Measurements from ENCODE around the gene CFAP73.
"Not testable (repeated sequence)": the region's sequence is repeated elsewhere in the genome, so short reads cannot be mapped to it uniquely, and the experiment has no call there.

The CFAP73 gene

GRCh38 chr12:113114447-113115178 lies 34.9 kb upstream of the CFAP73 start:
- no peaks in the 10 kb centered on the region for H3K36me3 Mint-ChIP-seq
- H3K9me3 Mint-ChIP-seq, result no peaks in the 10 kb centered on the region
- no peak overlapping the region for H3K4me3 Mint-ChIP-seq
- peaks cover 12% of the 10 kb centered on the region for H3K4me1 Mint-ChIP-seq
- H3K27me3 Mint-ChIP-seq, result no peaks in the 10 kb centered on the region
- no peak overlapping the region for H3K27ac Mint-ChIP-seq

- Mint-ChIP-seq H3K36me3 (no peaks in the 10 kb centered on the region), H3K4me3 (no peak overlapping the region), H3K4me1 (peaks cover 5% of the 10 kb centered on the region), H3K27ac (no peak overlapping the region), H3K27me3 (no peaks in the 10 kb centered on the region), H3K9me3 (no peaks in the 10 kb centered on the region)
Observed at GRCh38 chr12:113115455-113116126, 33.9 kb upstream of the CFAP73 start.

- Mint-ChIP-seq H3K27ac (no peak overlapping the region), H3K9me3 (no peaks in the 10 kb centered on the region)
Observed at GRCh38 chr12:113116875-113117274, 32.6 kb upstream of the CFAP73 start.

GRCh38 chr12:113117684-113118083 lies 31.8 kb upstream of the CFAP73 start:
- H3K4me3 Mint-ChIP-seq, H3K36me3 Mint-ChIP-seq, H3K9me3 Mint-ChIP-seq, H3K27ac Mint-ChIP-seq, H3K4me1 Mint-ChIP-seq, H3K27me3 Mint-ChIP-seq: not testable (repeated sequence)

More at GRCh38 chr12:113116875-113117274, 32.6 kb upstream of the CFAP73 start:
- no peak overlapping the region for H3K4me3 Mint-ChIP-seq
- no peaks in the 10 kb centered on the region for H3K36me3 Mint-ChIP-seq
- H3K4me1 Mint-ChIP-seq, result no peaks in the 10 kb centered on the region
- no peaks in the 10 kb centered on the region for H3K27me3 Mint-ChIP-seq

GRCh38 chr12:113118142-113118541 lies 31.4 kb upstream of the CFAP73 start:
- Mint-ChIP-seq H3K9me3 (peaks cover 6% of the 10 kb centered on the region), H3K4me1 (no peaks in the 10 kb centered on the region), H3K27ac (no peak overlapping the region), H3K4me3 (no peak overlapping the region), H3K36me3 (peaks cover 3% of the 10 kb centered on the region), H3K27me3 (peaks cover 2% of the 10 kb centered on the region)

- no peaks in the 10 kb centered on the region for H3K4me1 Mint-ChIP-seq
- H3K27ac Mint-ChIP-seq, result no peak overlapping the region
- peaks cover 2% of the 10 kb centered on the region for H3K27me3 Mint-ChIP-seq
- no peak overlapping the region for H3K4me3 Mint-ChIP-seq
- peaks cover 8% of the 10 kb centered on the region for H3K9me3 Mint-ChIP-seq
- peaks cover 6% of the 10 kb centered on the region for H3K36me3 Mint-ChIP-seq
Observed at GRCh38 chr12:113119980-113120669, 29.4 kb upstream of the CFAP73 start.

- no peak overlapping the region for H3K27ac Mint-ChIP-seq
- H3K36me3 Mint-ChIP-seq, result peaks cover 6% of the 10 kb centered on the region
- no peaks in the 10 kb centered on the region for H3K4me1 Mint-ChIP-seq
- peaks cover 2% of the 10 kb centered on the region for H3K27me3 Mint-ChIP-seq
- H3K4me3 Mint-ChIP-seq, result no peak overlapping the region
- peaks cover 8% of the 10 kb centered on the region for H3K9me3 Mint-ChIP-seq
Observed at GRCh38 chr12:113120670-113121370, 28.7 kb upstream of the CFAP73 start.

- Mint-ChIP-seq H3K36me3 (peaks cover 5% of the 10 kb centered on the region), H3K9me3 (peaks cover 6% of the 10 kb centered on the region), H3K27me3 (peaks cover under 1% of the 10 kb centered on the region), H3K27ac (no peak overlapping the region), H3K4me3 (no peak overlapping the region), H3K4me1 (no peaks in the 10 kb centered on the region)
Observed at GRCh38 chr12:113127791-113128199, 21.7 kb upstream of the CFAP73 start.

- Mint-ChIP-seq H3K4me1 (no peaks in the 10 kb centered on the region), H3K36me3 (no peaks in the 10 kb centered on the region), H3K27me3 (no peaks in the 10 kb centered on the region), H3K27ac (no peak overlapping the region), H3K4me3 (no peak overlapping the region), H3K9me3 (no peaks in the 10 kb centered on the region)
Observed at GRCh38 chr12:113128802-113129663, 20.5 kb upstream of the CFAP73 start.

- Mint-ChIP-seq H3K27me3 (no peaks in the 10 kb centered on the region), H3K27ac (no peak overlapping the region), H3K36me3 (no peaks in the 10 kb centered on the region), H3K9me3 (no peaks in the 10 kb centered on the region), H3K4me3 (no peak overlapping the region), H3K4me1 (no peaks in the 10 kb centered on the region)
Observed at GRCh38 chr12:113129664-113130456, 19.7 kb upstream of the CFAP73 start.

- H3K4me3 Mint-ChIP-seq, result no peak overlapping the region
- no peaks in the 10 kb centered on the region for H3K9me3 Mint-ChIP-seq
- no peaks in the 10 kb centered on the region for H3K27me3 Mint-ChIP-seq
- no peak overlapping the region for H3K27ac Mint-ChIP-seq
- H3K36me3 Mint-ChIP-seq, result no peaks in the 10 kb centered on the region
- H3K4me1 Mint-ChIP-seq, result no peaks in the 10 kb centered on the region
Observed at GRCh38 chr12:113130457-113131135, 18.9 kb upstream of the CFAP73 start.

- Mint-ChIP-seq H3K9me3 (no peaks in the 10 kb centered on the region), H3K36me3 (no peaks in the 10 kb centered on the region), H3K27me3 (no peaks in the 10 kb centered on the region), H3K4me1 (peaks cover 9% of the 10 kb centered on the region), H3K4me3 (no peak overlapping the region), H3K27ac (no peak overlapping the region)
Observed at GRCh38 chr12:113131556-113131955, 18.0 kb upstream of the CFAP73 start.

- no peaks in the 10 kb centered on the region for H3K27me3 Mint-ChIP-seq
- H3K9me3 Mint-ChIP-seq, result no peaks in the 10 kb centered on the region
- peaks cover 10% of the 10 kb centered on the region for H3K4me1 Mint-ChIP-seq
- H3K27ac Mint-ChIP-seq, result no peak overlapping the region
- no peaks in the 10 kb centered on the region for H3K36me3 Mint-ChIP-seq
- no peak overlapping the region for H3K4me3 Mint-ChIP-seq
Observed at GRCh38 chr12:113133036-113133435, 16.5 kb upstream of the CFAP73 start.

- Mint-ChIP-seq H3K4me1 (peaks cover 10% of the 10 kb centered on the region), H3K27ac (no peak overlapping the region), H3K36me3 (no peaks in the 10 kb centered on the region), H3K27me3 (no peaks in the 10 kb centered on the region), H3K9me3 (no peaks in the 10 kb centered on the region), H3K4me3 (no peak overlapping the region)
Observed at GRCh38 chr12:113133666-113134065, 15.9 kb upstream of the CFAP73 start.

All from activated naive CD4-positive, alpha-beta T cell treated with anti-CD3 and anti-CD28 coated beads, Interleukin-2, amount 50 U/mL, for 24 hours (primary cell).